ENCODE data around the gene CCNE1.

CCNE1 gene

DNA sequence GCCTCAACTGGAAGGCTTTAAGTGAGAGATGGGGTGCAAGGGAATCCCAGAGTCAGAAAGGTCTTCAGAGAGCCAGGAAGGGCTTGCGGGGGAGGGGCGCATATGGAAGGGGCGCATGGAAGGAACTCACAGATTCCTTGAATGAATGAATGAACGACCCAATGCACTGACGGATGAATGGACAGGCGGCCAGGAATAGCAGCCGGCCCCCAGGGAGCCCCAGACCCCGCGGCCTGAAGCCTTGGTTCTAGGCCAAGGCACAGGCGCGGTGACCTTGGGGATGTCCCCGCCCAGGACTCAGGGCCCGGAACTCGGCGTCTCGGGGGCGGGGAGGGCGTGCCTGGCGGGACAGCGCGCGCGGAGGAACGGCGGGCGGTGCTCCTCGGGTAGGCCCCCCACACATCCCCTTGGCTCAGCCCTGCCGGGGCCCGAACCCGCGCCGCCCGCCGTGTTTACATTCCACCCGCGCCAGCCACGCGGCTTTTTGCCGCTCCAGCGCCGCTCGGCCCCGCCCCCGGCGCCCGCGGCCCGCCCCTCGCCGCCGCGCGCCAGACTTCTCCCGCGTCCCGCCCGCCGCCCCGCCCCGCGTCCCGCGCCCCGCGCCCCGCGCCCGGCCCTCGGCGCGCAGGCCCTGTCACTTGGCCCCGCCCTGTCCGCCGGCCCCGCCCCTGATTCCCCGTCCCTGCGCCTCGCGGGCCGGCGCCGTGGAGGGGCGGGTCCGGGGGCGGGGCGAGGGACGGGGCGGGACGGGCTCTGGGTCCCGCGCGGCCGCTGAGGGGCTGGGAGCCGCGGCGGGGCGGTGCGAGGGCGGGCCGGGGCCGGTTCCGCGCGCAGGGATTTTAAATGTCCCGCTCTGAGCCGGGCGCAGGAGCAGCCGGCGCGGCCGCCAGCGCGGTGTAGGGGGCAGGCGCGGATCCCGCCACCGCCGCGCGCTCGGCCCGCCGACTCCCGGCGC lies at the start of gene CCNE1:
TSS of gene CCNE1 (plus strand) at position 867 of the 955 bp plus-strand sequence. CDS start 565 bp downstream, outside the sequence.
- DNase-seq (ENCODE audit: low read depth in 2 of 2), result peak; percentile 93 to 98

DNA sequence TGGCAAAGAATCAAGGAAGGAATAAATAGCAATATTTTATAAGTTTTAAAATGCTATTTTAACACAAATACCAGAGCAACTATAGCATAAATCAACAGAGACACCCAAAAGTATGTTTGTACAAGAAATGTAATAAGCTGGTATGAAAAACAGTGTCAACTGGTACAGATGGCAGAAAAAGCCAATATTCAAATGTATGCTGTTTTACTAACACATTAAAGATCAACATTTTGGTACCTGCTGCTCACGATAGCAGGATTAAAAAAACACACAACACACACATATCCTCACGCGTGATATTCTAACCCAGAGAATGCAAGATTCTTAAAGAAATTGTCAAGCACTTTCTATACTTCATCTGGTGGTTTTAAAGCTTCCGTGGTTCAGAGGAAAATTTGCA lies 48.6 kb upstream of the CCNE1 start:
- no peak for DNase-seq (ENCODE audit: low read depth in 2 of 2)

- DNase-seq (ENCODE audit: low read depth in 2 of 2), result no peak
Observed at GRCh38 chr19:29764361-29764760, 47.4 kb upstream of the CCNE1 start.

DNA sequence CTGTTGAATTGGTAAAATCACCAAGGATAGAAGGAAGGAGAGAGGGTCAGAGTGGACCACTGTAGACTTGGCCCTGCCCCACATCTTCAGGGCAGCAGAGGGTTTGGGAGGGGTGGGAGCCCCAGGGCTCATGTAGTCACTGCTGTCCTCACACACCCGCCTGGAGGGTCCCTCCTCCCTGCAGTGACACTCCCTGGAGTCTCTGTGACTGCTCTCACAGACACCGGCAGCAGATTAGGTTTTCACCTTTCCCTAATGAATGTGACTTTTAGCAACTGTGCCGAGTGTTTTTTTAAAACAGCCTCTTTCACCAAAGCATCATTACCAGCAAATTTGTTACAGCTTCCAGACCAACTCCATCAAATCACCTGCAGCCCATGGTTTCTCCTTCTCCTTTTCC lies 45.7 kb upstream of the CCNE1 start:
- no peak for DNase-seq (ENCODE audit: low read depth in 2 of 2)

DNA sequence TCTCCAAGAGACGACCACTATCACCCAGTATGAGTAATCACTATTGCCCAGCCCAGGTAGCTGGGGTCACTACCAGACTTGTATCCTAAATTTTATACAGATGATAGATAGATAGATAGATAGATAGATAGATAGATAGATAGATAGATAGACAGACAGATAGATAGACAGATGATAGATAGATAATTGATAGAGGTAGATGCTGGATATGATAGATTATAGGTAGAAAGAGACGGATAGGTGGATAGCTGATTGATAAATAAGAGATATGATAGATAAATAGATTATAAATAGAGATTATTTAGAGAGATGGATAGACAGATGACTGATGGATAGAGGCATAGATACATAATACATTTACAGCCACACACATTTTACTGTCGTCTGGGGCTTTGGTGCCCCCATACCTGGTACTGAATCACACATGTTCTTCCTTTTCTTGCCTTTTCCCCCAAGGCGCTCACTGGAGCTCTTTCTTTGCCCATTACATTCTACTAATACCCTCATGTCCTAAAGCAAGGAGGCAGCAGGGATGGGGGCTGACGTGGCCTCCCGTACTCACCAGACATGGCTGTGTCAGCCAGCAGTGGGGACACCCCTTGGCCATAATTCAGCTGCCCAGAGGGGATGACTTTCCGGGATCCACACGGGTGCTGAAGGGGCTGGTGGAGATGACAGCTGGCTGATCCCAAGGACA lies 44.6 kb upstream of the CCNE1 start:
- no peak for DNase-seq (ENCODE audit: low read depth in 2 of 2)

DNA sequence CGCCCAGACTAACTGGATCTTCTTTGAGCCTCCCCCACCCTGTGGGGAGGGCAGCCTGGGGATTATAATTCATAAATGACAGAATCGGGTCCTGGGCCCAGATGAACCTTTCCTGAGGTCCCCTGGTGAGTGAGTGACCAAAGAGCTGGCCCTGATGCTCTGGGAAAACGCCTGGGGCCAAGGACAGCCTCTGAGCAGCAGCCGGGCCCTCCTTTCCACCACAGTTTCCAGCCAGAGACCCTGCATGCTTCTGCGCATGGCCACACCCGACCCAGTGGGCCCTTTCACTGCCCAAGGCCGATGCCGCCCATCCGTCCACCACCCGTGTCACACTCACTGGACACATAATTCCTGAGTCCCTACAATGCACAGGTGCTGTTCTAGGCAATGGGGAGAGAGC lies 43.6 kb upstream of the CCNE1 start:
- no peak for DNase-seq (ENCODE audit: low read depth in 2 of 2)

DNA sequence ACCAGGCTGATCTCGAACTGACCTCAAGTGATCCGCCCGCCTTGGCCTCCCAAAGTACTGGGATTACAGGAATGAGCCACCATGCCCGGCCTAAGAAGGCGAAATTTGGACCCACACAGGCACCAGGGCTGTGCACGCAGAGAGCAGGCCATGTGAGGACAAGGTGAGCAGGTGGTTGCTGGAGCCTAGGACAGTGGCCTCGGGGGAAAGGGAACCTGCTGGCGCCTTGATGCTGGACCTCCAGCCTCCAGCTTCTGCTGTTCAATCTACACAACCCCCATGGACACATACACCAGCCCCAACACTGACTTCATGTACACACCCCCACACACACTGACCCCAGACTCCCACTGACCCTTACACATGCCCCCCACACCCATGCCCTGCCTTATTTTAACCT lies 41.8 kb upstream of the CCNE1 start:
- DNase-seq (ENCODE audit: low read depth in 2 of 2), result no peak

DNA sequence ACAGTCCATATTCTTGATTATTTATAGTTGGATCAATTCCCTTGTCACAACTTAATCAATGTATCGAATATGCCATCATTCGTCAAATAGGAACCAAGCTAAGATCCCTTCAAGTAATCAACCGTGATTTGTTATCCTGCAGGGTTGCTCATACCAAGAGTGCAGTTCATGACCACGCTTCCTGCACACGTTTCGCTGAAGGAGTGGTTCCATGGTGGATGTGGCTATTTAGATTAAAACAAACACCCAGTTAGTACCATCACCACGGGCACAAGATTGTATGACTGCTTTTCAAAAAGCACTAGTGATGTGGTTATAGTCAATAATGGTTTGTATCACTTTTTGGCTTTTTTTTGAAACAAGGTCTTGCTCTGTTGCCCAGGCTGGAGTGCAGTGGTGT lies 41.1 kb upstream of the CCNE1 start:
- no peak for DNase-seq (ENCODE audit: low read depth in 2 of 2)

DNA sequence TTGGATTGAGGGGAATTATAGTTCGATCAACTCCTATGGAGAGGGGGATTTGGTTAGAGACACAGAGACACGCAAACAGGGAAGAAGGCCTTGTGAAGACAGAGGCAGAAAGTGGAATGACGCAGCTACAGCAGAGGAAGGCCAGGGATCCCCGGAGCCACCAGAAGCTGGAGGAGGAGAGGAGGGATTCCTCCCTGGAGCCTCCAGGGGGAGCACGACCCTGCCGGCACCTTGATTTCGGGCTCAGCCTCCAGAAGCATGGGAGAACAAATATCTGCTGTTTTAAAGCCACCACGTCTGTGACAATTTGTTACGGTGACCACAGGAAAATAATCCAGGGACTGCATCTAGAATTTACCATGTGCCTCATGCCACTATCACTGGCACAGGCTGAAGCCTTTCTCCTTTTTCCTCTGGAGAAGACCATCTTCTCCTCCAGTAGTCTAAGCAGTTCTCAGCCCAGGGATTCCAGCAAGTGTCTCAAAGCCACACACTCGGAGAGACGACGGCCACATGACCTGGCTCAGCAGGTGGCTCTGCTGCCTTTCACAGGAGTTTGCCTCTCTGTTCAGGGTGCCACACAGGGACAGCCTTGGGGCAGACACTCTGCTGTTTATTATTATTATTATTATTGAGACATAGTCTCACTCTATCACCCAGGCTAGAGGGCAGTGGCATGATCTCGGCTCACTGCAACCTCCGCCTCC lies 39.9 kb upstream of the CCNE1 start:
- no peak for DNase-seq (ENCODE audit: low read depth in 2 of 2)

GRCh38 chr19:29772696-29773095 lies 39.1 kb upstream of the CCNE1 start:
- DNase-seq (ENCODE audit: low read depth in 2 of 2), result no peak

DNA sequence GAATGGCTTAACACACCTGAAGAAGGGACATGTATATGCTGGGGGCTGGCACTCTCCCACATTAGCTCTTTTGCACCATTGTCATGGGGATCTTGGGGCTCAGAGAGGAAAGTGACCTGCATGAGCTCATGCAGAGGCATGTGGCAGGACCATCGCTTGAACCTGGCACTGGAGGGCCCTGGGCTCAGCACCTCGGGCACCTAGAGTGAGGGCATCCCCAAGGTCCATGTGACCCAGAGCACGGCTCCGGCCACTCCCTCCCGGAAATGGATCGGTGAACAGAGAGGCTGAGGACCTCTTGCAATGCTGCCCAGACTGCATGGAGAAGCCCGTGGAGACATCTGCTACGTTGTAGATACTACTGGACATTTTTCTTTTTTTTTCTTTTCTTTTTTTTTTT lies 38.6 kb upstream of the CCNE1 start:
- no peak for DNase-seq (ENCODE audit: low read depth in 2 of 2)

GRCh38 chr19:29774126-29774525 lies 37.7 kb upstream of the CCNE1 start:
- DNase-seq (ENCODE audit: low read depth in 2 of 2), result no peak

- no peak for DNase-seq (ENCODE audit: low read depth in 2 of 2)
Observed at GRCh38 chr19:29777781-29778309, 33.9 kb upstream of the CCNE1 start.

- DNase-seq (ENCODE audit: low read depth in 2 of 2), result no peak
Observed at GRCh38 chr19:29779921-29780320, 31.9 kb upstream of the CCNE1 start.

DNA sequence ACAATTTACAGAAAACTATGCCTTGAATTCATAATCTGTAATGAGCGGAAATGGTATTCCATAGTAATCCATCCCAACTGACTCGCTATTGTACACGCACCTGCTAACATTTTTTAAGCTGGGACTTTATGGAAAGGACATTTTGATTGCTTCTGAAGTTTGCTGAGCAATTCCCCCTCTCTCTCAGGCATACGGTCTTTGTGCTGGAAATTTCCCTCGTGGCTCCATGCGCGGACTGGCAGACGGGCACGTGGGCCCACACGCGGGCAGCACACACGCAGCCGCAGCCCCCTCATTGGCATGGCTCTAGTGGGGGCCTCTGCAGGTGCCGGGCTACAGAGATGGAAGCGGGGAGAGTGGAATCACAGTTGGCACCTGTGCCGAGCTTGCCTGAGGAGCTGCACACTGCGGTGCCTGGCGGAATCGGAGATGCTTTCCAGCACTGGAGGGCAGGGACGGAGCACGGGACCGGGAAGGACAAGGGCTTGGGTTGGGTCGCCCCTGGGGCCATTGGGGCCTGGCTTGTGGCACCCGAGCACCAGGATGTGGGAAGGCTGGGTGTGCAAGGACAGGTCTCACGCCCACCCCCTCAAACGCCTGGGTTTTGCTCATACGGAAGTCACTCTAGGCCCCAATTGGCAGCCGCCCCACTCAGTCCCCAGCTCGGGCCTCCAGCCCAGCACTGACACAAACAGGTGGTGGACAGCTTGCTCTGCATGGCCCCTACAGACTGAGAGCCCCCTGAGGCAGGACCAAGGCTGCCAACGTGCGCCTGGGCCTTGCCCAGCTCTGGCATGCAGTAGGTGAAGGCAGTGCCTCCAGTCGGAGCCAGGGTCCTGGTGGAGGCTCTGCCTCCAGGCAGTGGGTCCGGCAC lies 30.2 kb upstream of the CCNE1 start:
- no peak for DNase-seq (ENCODE audit: low read depth in 2 of 2)

DNA sequence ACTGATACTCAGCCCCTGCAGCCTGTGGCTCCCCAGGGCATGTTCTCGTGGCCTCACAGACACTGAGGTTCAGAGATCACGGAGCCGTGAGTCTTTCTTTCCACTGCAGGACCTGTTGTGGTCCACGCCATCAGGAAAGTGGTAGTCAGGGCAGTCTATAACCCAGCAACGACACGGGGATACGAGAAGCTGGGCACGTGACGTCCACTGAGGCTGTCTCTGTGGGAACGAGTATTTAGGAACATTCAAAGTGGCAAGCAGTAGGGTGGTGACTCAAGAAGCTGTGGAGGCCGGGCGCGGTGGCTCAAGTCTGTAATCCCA lies 29.6 kb upstream of the CCNE1 start:
- DNase-seq (ENCODE audit: low read depth in 2 of 2), result no peak

GRCh38 chr19:29783627-29784190 lies 28.1 kb upstream of the CCNE1 start:
- DNase-seq (ENCODE audit: low read depth in 2 of 2), result no peak

DNA sequence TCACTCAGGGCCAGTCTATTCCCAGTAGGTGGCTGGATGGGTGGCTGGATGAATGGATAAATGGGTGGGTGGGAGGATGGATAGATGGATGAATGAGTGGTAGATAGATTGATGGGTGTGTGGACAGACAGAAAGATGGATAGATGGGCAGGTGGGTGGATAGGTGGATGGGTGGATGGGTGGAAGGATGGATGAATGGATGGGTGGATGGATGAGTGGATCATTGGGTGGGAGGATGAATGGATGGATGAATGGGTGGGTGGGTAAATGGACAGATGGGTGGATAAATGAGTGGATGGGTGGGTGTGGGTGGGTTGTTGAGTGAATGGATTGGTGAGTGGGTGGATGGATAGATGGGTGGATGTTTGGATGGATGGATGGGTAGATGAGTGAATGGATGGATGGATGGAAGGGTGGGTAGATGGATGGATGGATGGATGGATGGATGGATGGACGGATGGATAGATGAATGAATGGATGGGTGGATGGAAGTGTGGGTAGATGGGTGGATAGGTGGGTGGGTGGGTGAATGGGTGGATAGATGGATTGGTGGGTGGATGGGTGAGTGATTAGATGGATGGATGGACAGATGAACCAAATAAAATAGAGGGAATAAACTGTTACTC lies 27.1 kb upstream of the CCNE1 start:
- no peak for DNase-seq (ENCODE audit: low read depth in 2 of 2)

DNA sequence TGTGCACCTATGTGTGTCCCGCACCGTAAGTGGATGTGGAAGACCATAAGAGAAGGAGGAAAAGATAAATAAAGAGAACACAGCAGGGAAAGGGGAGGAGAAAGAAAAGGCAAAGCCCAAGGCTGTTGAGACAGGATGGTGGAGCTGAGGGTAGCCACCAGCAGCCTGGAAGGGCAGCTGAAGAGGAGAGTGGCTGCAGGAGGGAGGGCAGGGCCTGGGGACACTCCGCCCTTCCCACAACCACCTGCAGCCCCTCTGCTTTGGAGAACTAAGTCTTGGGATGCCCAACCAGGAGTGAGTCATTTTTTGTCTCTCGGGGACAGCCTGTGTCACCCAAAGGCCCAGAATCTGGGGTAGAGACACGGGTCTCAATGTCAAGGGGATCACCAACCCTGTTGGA lies 26.4 kb upstream of the CCNE1 start:
- no peak for DNase-seq (ENCODE audit: low read depth in 2 of 2)

DNA sequence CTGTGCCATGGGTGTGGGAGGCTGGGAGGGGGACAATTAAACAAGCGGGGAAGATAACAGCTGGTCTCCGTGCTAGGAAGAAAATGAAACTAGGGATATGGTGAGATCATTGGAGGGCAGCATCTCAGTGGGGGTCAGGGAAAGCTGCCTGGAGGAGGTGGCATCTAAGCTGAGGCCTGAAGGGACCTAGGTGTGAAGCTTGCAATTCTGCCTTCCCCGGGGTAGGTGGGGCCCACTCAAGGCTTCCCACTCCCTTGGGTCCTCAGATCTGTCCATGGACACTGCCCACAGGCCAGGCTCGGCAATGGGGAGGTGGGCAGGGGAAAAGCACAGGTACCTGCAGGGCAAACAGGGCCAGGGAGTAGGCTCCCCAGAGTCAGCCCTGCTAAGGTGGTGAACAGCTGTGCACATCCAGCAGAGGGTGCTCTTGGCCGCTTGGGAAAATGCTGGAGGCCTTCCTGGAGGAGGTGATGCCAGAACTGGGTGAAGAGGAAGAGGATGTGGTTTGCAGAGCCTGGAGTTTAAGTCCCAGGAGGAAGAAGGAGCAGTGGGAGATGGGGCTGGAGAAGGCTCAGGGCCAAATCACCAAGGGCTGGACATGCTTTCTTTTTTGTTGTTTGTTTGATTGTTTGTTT lies 25.7 kb upstream of the CCNE1 start:
- peak in 1 of 2 donors; percentile 10 for DNase-seq (ENCODE audit: low read depth in 2 of 2)
